Activated T-cell treated with anti-CD3 and anti-CD28 coated beads for 4 hours (primary cell): ENCODE results near the gene UQCRHL.

Experiments used
- DNase-seq: peaks from one replicate; pipeline ENCODE4 v3.0.0-alpha.2; 2020

UQCRHL gene

GRCh38 chr1:15796086-15796462, 11.4 kb downstream of the UQCRHL start:
- DNase-seq = no peak

- DNase-seq = no peak
Measured at GRCh38 chr1:15788624-15789301, 18.7 kb downstream of the UQCRHL start.

- no peak for DNase-seq
Measured at GRCh38 chr1:15786581-15786980, 20.9 kb downstream of the UQCRHL start.

- no peak for DNase-seq
Measured at GRCh38 chr1:15785683-15786082, 21.8 kb downstream of the UQCRHL start.

- DNase-seq = no peak
Measured at GRCh38 chr1:15777909-15778707, 29.3 kb downstream of the UQCRHL start.

- no peak for DNase-seq
Measured at GRCh38 chr1:15775706-15776105, 31.7 kb downstream of the UQCRHL start.

- no peak for DNase-seq
Measured at GRCh38 chr1:15771836-15772515, 35.5 kb downstream of the UQCRHL start.

GRCh38 chr1:15770313-15770962, 37.0 kb downstream of the UQCRHL start:
- DNase-seq = no peak

GRCh38 chr1:15768388-15768787, 39.1 kb downstream of the UQCRHL start:
- DNase-seq = no peak

- DNase-seq = no peak
Measured at GRCh38 chr1:15767941-15768340, 39.5 kb downstream of the UQCRHL start.

- DNase-seq = no peak
Measured at GRCh38 chr1:15765495-15766194, 41.8 kb downstream of the UQCRHL start.

- DNase-seq = no peak
Measured at GRCh38 chr1:15764890-15765289, 42.6 kb downstream of the UQCRHL start.

GRCh38 chr1:15764269-15764764, 43.1 kb downstream of the UQCRHL start:
- no peak for DNase-seq

GRCh38 chr1:15762546-15762945, 44.9 kb downstream of the UQCRHL start:
- no peak for DNase-seq

GRCh38 chr1:15761366-15762128, 45.9 kb downstream of the UQCRHL start:
- no peak for DNase-seq

GRCh38 chr1:15760520-15761211, 46.8 kb downstream of the UQCRHL start:
- DNase-seq = no peak

GRCh38 chr1:15758953-15759661, 48.3 kb downstream of the UQCRHL start:
- DNase-seq = no peak

GRCh38 chr1:15758343-15758931, 49.0 kb downstream of the UQCRHL start, which contains the start of gene FBLIM1:
Gene FBLIM1, plus strand, starts transcription at chr1:15758795. Its CDS starts 6,189 bp downstream, at chr1:15764984.
- DNase-seq = no peak

- no peak for DNase-seq
Measured at GRCh38 chr1:15757575-15758342, 49.7 kb downstream of the UQCRHL start.
